NCI-H82 treated with DMSO at 0.1 percent for 48 hours (cell line): ENCODE measurements around the gene COBL.
"Not testable (repeated sequence)": the region's sequence is repeated elsewhere in the genome, so short reads cannot be mapped to it uniquely, and the experiment has no call there.

Experiments
- DNase-seq: peaks from one replicate; lab custom pipeline; 2025; ENCODE audit not compliant: unreplicated experiment; lab: John Stamatoyannopoulos, UW

Gene COBL

DNA sequence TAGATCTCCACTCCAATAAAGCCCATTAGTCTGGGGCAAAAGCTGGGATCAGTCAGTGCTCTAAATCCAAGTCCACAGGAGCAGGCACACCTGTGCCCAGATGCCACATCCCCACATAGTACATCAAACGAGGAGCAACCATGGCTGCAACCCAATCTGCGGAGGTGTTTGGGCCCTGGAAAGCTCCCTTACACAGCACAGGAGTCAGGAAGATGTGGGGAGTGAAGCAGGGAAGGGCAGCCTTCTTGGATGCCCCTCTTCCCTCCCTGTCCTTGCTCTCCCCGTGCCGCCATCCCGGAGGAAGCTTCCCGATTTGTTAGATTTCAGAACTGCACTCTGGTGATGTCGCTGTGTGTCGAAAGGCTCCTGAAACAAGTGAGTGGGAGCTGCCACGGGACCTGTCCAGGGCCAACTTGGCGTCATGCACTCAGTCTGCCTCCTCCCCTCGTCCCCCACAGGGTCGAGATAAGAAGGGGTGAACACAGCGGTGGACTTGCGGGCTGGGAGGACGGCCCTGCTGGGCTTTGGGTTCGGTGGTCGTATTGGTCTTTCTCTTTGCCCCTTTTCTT, 303.3 kb downstream of the COBL start:
- DNase-seq = no peak

DNA sequence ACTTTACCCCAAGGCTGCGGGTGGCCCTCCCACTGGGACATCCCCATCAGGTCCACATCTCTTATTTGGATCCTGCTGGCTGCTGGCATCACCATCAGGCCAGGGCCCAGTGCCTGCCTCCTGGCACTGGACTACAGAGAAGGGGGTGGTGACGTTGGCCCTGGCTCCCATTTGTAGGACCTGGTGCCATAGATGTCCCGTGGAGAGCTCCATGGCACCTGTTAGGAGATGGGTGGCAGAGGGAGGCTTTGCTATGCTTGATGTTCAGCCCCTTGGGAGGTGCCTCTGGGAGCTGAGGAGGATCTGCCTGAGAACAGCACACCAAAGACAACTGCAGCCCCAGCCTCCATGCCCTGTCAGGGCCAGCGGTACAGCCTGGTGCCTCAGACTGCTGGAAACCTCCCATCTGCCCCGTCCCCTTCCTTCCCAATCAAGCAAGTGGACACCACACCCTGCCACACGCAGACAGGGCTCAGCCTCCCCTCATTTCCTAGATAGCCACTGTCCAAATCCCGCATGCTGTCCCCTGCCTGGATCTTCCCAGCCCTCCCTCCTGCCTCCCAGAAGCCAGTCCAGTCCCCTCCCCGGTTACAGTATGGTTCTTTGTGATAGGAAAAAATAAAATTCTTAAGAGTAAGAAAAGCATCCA, 303.9 kb downstream of the COBL start:
- no peak for DNase-seq

DNA sequence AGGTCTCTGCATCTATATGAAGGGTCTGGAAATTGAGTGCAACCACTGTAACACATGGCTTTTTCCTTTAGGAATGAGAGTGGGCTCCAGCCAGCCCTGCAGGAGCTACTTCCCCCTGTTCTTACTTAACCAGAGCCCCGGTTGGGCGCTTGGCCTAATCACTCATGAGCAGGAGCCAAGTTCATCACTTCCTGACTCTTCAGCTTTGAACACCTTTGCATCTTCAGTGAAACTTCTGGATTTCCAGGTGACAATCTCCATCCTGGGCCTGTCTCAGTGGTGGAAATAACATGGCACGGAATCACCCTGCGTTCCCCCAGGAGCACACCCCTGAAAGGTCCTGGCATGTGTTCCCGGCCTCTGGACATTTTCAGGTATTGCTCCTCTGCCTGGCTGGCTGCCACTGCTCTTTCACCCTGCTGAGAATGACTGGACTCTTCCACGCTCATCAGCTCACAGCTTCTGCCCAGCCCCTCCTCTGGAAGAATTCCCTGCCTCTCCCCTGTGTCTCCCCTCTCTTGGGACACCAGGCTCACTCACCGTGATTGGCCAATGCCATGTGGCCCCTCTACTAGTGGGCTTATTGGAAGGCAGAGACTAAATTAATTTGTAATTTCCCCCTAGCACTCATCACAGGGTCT, 304.8 kb downstream of the COBL start:
- DNase-seq = no peak

DNA sequence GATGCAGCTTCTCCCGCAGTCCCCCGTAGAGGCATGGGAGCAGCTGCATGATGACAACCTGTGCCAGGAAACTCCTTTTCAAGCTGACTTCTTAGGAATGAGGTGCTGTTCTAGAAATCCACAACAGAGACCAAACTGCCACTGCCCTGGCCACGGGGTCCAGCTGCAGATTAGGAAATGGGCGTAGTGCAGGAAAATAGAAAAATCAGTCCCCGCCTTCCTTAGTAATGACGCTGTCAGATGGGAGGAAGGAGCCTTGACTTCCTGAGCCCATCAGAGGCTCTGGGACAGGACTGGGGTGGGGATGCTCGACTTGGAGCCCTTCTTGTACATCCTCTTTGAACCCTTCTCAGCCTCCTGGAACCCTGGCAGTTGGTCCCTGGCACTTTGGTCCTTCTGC, 306.1 kb downstream of the COBL start:
- DNase-seq = no peak

DNA sequence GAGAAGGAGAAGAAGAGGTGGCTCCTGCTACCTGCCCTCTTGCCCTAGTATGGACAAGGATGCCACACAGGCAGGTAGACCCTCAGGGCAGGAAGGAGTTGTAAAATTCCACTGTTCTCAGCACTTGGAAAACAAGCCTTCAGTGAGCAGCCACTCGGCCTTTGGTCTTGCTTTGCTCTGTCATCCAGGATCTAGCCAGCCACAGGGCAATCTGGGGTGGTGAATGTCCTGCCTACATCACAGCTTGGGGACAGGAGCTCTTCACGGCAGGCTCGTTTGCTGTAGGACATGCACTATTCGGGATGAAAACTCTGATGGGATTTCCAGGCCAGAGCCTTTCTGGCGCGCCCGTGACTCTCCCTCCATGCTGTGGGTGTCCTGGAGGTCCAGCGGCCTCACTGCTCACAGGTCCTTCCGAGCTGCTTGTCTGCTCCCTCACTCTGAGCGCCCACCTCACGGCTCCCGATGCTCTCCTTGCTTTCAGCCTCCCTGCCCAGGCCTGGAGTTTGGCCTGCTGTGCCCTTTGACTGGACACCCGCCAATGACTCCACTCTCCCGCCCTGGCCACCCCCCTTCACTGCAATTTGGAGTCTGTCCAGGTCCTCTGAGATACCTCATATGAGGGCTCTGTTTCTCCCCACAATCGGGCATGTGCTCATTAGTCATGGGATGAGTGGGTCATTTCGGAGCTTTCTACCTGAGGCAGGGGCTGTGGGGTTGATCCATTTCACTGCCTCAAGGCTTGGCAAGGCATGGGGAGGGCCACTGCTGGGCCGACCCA, 306.7 kb downstream of the COBL start:
- DNase-seq = no peak

DNA sequence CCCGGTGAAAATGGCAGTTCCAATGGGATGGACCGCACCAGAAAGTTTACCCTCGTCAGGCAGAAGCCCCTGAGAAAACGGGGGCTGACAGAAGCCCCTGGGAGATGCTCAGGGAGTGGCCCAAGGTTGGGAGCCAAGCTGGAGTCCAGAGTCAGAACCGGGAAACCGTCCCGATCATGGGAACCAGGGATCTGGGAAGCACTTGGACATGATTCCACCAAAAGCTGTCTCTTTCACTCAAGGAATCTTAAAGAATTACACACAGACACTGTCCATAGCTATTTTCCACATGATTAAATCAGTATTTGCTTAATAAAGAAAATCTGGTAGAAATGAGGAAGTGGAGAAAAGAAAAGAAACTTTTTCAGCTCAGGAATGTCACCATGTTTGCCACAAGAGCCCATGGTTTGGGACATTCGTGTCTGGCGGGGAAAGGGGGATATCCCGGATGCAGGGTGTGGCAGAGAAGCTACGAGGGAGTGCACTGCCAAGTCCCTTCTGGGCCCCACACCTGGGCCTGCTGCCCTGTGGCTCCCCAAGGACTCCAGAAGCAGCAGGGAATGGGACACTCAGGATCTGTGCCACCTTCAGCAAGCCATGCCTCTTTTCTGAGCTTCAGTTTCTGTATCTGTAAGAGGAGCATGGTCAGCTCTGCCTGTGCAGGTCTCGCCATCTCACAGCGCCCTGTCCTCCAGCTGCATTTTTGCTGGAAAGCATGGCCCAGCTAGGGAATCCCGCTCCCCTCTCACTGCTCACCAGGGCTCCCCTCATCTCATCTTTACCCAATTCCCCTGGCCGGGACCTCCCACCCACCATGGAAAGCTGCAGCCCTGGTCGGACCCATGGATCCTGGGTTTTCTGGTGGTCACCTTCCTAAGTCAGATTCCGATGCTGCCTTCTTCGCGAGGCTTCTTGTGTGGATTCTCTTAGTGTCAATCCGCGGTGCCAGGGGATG, 308.8 kb downstream of the COBL start:
- DNase-seq = no peak

DNA sequence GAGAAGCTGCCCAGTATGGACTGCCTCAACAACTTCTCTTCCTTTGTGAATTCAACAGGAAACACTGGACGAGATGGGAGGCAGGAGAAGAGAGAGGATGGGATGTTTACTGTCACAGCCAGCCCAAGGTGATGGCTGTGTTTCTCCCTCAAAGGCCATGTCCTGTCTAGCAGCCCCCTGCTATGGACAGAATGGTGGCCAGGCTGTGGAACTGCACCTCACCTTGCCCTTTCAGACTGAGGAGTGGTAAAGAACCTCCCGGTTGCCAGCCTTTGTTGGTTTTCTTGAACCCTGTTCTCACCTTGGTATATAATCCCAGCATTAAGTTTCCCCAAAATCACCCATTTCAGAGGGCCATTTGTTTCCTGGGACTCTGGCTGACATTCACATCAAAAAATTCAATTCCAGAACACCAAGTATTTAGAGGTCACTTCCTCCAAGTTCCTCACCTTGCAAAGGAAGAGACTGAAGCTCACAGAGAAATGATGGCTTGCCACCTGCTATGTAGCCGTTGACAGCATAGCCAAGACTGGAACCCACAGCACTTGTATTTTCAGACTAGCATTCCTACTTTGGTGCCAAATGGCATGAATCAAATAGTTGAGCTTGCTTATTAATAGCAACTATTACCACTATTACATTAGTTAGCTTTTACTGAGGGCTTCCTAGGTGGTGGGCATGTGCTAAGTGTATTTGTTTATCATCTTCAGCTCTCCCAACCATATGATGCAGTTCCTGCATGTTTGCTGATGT, 309.9 kb downstream of the COBL start:
- DNase-seq = no peak

DNA sequence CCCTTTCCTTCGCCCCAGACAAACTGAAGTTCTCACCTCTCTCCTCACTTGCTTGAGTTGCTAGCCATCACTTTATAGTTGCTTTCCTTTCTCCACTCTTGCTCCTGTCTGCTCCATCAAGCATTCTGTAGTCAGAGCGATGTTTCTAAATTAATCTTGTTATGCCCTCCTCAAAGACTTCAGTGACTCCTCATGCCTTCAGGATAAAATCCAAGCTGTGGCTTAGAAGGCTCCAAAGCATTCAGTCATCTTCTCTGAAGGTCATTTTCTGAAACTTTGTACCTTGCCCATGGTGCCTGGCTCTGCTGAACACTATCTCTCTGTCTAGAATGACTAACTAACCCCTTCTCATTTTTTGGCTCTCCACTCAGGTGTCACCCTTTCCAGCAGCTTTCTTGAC, 311.5 kb downstream of the COBL start:
- DNase-seq = no peak

DNA sequence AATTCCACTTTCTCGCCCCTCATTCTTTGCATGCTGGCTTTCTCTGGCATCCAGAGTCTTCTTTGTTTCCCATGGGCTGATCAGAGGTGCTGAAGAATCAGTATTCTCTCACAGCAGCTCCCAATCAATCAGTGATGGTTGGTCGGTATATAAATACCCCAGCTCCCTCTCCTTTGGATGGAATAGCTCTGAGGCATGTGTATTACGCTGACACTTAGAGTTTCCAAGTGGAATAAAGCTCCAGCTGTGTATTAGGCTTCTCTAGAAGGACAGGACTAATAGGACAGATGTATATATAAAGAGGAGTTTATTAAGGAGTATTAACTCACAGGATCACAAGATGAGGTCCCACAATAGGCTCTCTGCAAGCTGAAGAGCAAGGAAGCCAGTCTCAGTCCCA, 315.7 kb downstream of the COBL start:
- DNase-seq = no peak

DNA sequence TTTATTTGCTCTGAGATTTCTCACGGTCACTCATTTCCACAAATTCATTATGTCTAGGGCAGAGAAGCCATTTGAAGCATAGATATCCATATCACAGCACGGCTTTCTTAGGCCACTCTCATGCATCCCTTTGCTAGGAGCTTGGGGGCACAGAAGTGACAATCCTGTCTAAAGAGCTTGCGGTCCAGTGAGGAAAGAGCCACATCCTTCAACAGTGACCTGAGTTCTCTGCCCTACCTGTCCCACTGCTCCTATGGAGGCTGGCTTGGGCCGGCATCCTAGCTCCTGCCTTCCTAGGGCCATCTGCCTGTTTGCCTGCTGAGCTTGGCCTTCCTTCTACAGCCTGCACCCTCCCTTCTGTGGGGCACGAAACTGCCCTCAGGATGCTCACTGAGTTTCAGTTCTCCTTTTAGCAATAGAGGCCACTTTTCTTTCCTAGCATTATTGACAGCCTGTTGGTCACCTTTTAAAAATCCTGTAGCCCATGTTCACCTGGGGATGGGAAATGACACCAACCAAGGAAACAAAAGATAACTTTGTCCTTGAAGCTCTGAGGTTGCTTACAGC, 321.8 kb downstream of the COBL start:
- DNase-seq = no peak

DNA sequence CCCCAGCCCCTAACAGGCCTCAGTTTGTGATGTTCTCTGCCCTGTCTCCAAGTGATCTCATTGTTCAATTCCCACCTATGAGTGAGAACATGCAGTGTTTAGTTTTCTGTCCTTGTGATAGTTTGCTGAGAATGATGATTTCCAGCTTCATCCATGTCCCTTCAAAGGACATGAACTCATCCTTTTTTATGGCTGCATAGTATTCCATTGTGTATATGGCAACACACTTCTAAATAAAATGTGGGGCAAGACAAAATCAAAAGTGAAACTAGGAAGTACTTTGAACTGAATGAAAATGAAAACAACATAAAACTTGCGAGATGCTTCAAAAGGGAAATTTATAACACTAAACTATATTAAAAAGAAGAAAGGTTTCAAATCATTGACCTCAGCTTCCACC, 326.4 kb downstream of the COBL start:
- DNase-seq = not testable (repeated sequence)

DNA sequence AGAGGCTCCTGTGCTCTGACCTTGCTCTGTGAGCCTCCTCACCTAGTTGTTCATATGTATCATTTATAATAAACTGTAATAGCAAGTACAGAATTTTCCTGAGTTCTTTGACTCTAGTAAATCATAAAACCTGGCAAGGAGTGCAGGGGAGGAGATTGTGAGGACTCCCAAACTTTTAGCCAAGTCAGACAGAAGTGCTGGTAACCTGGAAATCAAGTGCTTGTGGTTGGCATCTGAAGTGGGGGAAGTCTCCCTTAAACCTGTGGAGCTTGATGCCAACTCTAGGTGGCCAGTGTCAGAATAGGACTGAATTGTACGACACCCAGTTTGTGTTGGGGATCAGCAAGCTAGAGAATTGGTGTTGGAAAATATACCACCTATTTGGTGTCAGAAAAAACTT, 327.6 kb downstream of the COBL start:
- no peak for DNase-seq

DNA sequence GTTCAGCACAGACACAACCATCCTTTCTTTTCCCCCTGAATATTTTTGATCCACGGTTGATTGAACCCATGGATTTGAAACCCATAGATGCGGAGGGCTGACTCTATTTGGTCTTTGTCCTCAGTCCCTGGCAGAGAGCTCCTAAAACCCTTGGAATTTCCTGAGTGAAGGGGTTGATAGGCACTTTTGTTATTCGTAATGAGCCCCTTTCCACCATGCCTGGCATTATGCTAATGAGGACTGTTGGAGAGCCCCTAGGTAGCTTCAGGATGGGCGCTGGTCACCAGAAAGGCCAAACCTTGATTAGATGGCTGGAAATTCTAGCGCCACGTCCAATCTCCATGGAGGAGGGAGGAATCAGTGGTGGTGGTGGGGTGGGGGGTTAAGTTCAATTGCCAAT, 328.1 kb downstream of the COBL start:
- no peak for DNase-seq

DNA sequence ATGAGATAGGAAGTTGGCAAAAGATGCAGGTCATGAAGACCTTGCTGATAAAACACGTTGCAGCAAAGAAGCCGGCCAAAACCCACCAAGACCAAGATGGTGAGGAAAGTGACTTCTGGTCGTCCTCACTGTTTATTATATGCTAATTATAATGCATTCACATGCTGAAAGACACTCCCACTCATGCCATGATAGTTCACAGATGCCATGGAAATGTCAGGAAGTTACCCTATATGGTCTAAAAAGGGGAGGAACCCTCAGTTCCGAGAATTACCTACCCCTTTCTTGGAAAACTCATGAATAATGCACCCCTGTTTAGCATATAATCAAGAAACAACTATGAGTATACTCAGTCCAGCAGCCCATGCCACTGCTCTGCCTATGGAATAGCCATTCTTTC, 331.5 kb downstream of the COBL start:
- DNase-seq = no peak

DNA sequence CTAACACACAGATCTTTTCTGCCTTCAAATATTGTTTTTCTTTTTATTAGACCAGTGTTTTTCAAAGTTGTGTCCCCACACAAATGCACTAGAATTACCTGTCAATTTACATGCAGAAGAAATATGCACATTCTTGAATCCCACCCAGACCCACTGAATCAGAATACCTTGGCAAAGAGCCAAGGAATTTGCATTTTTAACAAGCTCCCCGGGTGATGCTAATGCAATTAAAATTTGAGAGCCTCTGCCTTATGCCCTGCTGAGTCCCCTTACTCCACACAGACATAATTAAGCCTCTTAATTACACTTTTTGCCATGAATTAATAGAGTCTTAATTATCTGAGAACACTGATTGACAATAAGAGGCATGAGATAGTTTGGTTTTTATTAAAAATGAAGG, 332.8 kb downstream of the COBL start:
- DNase-seq = no peak

DNA sequence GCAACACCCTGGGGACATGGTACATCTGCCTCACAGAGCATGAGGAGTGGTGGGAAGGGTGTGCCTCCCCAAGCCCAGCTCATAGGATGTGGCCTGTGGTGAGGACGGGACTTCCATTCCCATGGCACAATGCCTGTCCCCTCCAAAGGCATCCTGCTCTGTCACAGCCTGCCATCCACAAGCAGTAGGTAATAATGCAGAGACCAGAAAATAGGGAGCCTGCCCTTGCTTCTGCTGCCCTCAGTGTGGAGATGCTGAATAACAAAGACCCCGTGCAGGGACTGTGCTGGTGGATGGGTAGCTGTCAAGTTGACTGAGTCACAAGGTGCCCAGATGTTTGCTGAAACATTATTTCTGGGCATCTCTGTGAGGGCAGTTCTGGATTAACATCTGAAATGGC, 334.0 kb downstream of the COBL start:
- DNase-seq = no peak

DNA sequence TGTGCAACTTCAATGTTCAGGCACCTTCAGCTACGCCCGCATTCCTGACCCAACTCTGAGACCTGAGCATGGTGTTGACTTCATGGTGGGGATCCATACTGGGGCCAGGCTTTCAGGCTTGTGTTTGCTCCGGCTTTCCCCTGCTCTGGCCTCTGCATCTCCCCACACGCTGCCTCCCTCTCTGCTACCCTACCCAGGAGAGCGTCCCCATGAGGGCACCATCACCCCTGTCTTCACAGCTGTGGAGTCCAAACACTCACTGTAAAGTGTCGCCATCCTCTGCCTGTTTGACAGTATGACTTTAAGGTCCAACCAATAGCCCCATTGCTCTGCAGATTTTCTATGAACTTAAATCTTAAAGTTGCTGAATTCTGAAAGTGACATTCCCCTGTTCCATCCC, 334.9 kb downstream of the COBL start:
- DNase-seq = no peak

DNA sequence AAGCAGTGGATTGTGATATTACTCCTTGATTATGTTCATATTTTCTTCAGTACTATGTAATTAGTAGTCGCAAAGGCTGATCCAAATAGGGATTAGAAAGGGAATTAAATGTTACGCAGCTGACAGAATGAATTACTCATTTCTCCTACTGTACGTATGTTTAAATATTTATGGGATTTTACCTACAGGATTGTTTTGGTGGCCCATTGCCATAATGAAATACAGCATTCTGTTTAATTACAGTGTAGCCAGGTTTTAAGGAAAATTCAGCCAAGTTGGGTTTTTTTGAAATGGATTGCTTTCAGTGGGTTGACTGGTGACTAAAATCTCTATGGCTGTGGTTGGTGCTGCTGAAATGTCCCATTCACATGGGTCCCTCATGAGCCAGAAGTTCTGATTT, 336.2 kb downstream of the COBL start:
- DNase-seq = no peak

DNA sequence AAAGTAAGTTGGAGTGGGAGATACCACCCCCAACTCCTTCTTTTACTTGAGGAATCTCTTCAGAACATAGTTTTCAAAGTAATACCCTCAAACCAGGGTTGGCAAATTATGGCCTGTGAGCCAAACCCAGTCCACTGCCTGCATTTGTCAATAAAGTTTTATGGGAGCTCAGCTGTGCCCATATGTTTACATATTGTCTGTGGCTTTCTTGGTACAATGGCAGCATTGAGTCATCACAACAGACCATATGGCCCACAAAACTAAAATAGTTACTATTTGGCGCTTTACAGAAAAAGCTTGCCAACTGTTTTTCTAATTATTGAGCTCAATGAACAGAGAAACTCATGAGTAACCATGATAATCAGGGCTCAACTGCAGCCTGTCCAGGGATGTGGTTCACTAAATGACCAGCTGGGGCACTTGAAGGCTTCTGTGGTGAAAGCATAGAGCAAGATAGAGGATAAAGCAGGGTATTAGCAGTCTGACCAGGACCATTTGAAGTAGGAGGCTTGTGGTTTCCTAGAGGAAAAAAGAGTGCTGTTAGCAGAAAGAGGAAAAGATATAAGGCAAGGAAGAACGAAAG, 337.9 kb downstream of the COBL start:
- no peak for DNase-seq

DNA sequence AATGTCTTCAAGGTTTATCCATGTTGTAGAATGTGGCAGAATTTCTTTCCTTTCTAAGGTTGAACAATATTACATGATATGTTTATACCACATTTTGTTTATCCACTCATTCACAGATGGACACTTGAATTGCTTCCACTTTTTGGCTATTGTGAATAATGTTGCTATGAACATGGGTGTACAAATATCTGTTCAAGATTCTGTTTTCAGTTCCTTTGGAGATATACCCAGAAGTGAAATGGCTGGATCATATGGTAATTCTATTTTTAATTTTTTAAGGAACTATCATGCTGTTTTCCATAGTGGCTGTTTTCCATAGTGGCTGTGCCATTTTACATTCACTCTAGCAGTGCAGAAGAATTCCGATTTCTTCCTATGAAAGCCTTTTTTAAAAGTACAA, 339.2 kb downstream of the COBL start:
- DNase-seq = no peak
